PC-3 (cell line): Measurements from ENCODE around the gene USP22. TPM values are rescaled to one million over a fixed set of nuclear protein-coding genes. Genes with fewer than 3 reads are reported as not detected.

ENCODE experiments used
- ATAC-seq: fragments of 200-7000 bp; cut with Tn5 transposase; 2 replicates; pipeline ENCODE4 v1.9.1; 2020; ENCODE audit warnings: mild to moderate bottlenecking, moderate library complexity
- BruUV-seq: library from RNA; stranded (reverse); fragments of 400-500 nt; replicated peaks from 2 replicates; lab custom pipeline; 2021; lab: Mats Ljungman, UMichigan
- CTCF ChIA-PET: fragments of 300-600 bp; sonication (Branson Sonifier 250); formaldehyde crosslinking; loops from one replicate; lab custom pipeline; 2022; ENCODE audit warnings: antibody characterized with exemption; lab: Charles Lee
- POLR2A ChIA-PET: fragments of 300-600 bp; sonication (Branson Sonifier 250); formaldehyde crosslinking; loops from one replicate; lab custom pipeline; 2022; ENCODE audit warnings: antibody characterized with exemption; ENCODE audit not compliant: unreplicated experiment; lab: Charles Lee
- DNase-seq: peaks from one replicate; pipeline ENCODE4 v3.0.0-alpha.2; 2015
- H2AFZ ChIP-seq: fragments of 300-600 bp; sonication (generic); 2 replicates; pipeline ENCODE4 v1.6.0; 2016; ENCODE audit warnings: antibody characterized with exemption, low read length
- H3F3A ChIP-seq: fragments of 300-600 bp; sonication (generic); one replicate; pipeline ENCODE4 v1.6.0; 2017; ENCODE audit warnings: antibody characterized with exemption, low read length, control low read depth, mild to moderate bottlenecking; ENCODE audit not compliant: unreplicated experiment
- H3K27ac ChIP-seq: fragments of 300-600 bp; sonication (generic); 2 replicates; pipeline ENCODE4 v1.5.1; 2016; ENCODE audit warnings: mild to moderate bottlenecking, low read length
- H3K27me3 ChIP-seq: fragments of 300-600 bp; sonication (generic); 2 replicates; pipeline ENCODE4 v1.6.1; 2016; ENCODE audit warnings: low read length, mixed read lengths
- H3K36me3 ChIP-seq: fragments of 300-600 bp; sonication (generic); 2 replicates; pipeline ENCODE4 v1.6.1; 2016; ENCODE audit warnings: low read depth, mixed run types, low read length, mixed read lengths
- H3K4me1 ChIP-seq: fragments of 300-600 bp; sonication (generic); 2 replicates; pipeline ENCODE4 v1.5.1; 2016; ENCODE audit warnings: low read length; ENCODE audit not compliant: insufficient read depth
- H3K4me2 ChIP-seq: fragments of 300-600 bp; sonication (generic); 2 replicates; pipeline ENCODE4 v1.6.0; 2016; ENCODE audit warnings: low read length
- H3K4me3 ChIP-seq: fragments of 300-600 bp; sonication (generic); 2 replicates; pipeline ENCODE4 v1.5.1; 2016; ENCODE audit warnings: mild to moderate bottlenecking, low read length, mixed read lengths
- H3K79me2 ChIP-seq: fragments of 300-600 bp; sonication (generic); 2 replicates; pipeline ENCODE4 v1.6.1; 2017; ENCODE audit warnings: low read length, mixed read lengths
- H3K9ac ChIP-seq: fragments of 300-600 bp; sonication (generic); 2 replicates; pipeline ENCODE4 v1.6.0; 2016; ENCODE audit warnings: mild to moderate bottlenecking, low read length
- H3K9me2 ChIP-seq: fragments of 300-600 bp; sonication (generic); replicated peaks from 2 replicates; pipeline ENCODE4 v1.6.1; 2016; ENCODE audit warnings: mixed run types, low read length, mixed read lengths
- H3K9me3 ChIP-seq: fragments of 300-600 bp; sonication (generic); 2 replicates; pipeline ENCODE4 v1.6.1; 2016; ENCODE audit warnings: low read length, mixed read lengths
- H4K20me1 ChIP-seq: fragments of 300-600 bp; sonication (generic); 2 replicates; pipeline ENCODE4 v1.6.1; 2016; ENCODE audit warnings: low read length, mixed read lengths
- EZH2 ChIP-seq: fragments of 300-600 bp; sonication (generic); IDR thresholded peaks from one replicate; pipeline ENCODE4 v1.6.1; 2017; ENCODE audit warnings: antibody characterized with exemption, mild to moderate bottlenecking, low read length; ENCODE audit not compliant: unreplicated experiment
- EZH2phosphoT487 ChIP-seq: fragments of 300-600 bp; sonication (generic); IDR thresholded peaks from 2 replicates; pipeline ENCODE4 v1.6.1; 2018; ENCODE audit warnings: mild to moderate bottlenecking, antibody characterized with exemption, low read length, borderline replicate concordance
- intact Hi-C: fragments of 100-400 bp; cut with micrococcal nuclease; formaldehyde crosslinking; loops from 2 replicates; pipeline ENCODE4 v1.9.0; 2023
- total RNA-seq: library from RNA; depleted of rRNA; stranded (reverse); fragments of >200 nt; gene quantifications from 2 replicates; pipeline ENCODE4 v1.2.3, GENCODE V29; 2014
- TF ChIP-seq, protein P1 (sequence below): fragments of 300-600 bp; sonication (generic); conservative IDR thresholded peaks from 2 replicates; pipeline ENCODE4 v1.5.1; 2017; ENCODE audit warnings: antibody characterized with exemption, low read depth, mild to moderate bottlenecking, low read length

Gene USP22
- total RNA-seq, 1 experiment from 2014 or later = 188 TPM

DNA sequence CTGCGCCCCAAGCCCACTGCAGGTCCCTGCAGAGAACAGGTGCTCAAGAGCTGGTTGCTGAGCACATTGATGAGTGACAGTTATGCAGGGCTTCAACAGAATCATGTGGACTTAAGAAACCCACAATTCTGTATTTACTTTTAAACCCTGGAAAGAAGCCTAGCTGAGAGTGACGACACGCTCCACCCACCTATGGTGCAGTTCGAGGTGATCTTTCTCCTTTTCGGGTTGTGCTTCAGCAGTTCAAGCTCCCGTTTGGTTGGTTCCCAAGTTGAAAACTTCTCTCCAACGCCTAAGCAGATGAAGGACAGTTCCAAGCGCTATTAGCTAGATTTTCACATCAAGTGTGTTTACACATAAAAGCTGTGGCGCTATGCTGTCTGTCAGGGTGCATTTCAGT is 23.9 kb downstream of the USP22 start:
- Histone ChIP-seq H3K9me2 (no peaks in the 10 kb centered on the region), H3K36me3 (peaks cover 87% of the 10 kb centered on the region), H3K4me2 (no peak overlapping the region), H4K20me1 (peaks cover 89% of the 10 kb centered on the region), H3K27me3 (no peaks in the 10 kb centered on the region), H3K4me3 (no peak overlapping the region), H2AFZ (no peak overlapping the region), H3F3A (no peaks in the 10 kb centered on the region), H3K9me3 (no peaks in the 10 kb centered on the region), H3K27ac (no peak overlapping the region), H3K9ac (no peak overlapping the region), H3K79me2 (peaks cover 99% of the 10 kb centered on the region), H3K4me1 (no peaks in the 10 kb centered on the region)
- ChIA-PET POLR2A (no interaction called here), CTCF (no interaction called here)
- BruUV-seq = no TSS peak
- no peak for ATAC-seq
- no peak for DNase-seq
- TF ChIP-seq, protein P1, sequence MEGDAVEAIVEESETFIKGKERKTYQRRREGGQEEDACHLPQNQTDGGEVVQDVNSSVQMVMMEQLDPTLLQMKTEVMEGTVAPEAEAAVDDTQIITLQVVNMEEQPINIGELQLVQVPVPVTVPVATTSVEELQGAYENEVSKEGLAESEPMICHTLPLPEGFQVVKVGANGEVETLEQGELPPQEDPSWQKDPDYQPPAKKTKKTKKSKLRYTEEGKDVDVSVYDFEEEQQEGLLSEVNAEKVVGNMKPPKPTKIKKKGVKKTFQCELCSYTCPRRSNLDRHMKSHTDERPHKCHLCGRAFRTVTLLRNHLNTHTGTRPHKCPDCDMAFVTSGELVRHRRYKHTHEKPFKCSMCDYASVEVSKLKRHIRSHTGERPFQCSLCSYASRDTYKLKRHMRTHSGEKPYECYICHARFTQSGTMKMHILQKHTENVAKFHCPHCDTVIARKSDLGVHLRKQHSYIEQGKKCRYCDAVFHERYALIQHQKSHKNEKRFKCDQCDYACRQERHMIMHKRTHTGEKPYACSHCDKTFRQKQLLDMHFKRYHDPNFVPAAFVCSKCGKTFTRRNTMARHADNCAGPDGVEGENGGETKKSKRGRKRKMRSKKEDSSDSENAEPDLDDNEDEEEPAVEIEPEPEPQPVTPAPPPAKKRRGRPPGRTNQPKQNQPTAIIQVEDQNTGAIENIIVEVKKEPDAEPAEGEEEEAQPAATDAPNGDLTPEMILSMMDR = no peak
- no peak for TF ChIP-seq EZH2phosphoT487
- TF ChIP-seq EZH2 = no peak
- intact Hi-C loops = no loop called here

DNA sequence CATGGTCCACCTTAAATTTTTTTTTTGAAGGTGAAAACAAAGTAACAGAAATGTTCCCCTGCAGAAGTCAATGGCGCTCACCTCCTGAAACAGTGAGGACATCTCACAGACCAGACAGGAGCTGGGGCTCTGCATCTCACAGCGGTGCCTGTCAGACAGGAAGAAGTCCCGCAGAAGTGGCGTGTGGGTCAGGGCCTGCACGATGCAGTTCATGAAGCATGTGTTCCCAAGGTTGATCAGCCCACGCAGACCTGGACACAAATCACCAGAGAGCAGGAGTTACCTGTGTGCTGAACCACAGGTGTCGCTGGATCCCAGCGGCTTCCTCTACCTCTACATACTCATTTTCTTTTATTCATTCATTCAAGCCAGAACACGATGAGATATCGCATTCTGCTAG is 24.9 kb downstream of the USP22 start:
- no peak overlapping the region for H3K4me3 ChIP-seq

DNA sequence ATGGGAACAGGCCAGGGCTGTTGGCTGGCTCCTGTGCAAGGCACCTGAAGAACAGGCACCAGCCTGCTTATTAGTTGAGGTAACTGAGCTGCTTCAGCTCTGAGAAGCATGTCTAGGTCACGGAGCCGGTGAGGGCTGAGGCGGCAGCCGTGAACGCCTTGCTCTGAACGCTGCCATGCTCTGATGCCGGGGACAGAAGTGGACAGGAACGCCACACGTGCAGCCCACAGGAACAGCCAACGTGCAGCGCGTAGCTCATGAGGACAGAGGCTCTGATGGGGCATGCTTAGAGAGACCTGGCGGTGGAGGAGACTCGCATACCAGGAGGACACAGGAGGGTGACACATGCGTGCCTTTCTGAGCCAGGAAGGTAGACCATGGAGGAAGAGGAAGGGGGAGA is 25.6 kb downstream of the USP22 start:
- H3K4me2 ChIP-seq = no peak overlapping the region
- peaks cover 90% of the 10 kb centered on the region for H3K36me3 ChIP-seq
- no peak for TF ChIP-seq EZH2phosphoT487
- TF ChIP-seq EZH2 = no peak
- TF ChIP-seq, protein P1 = no peak
- no peak overlapping the region for H3K27ac ChIP-seq
- ChIA-PET POLR2A (no interaction called here), CTCF (no interaction called here)
- no peak overlapping the region for H3K9ac ChIP-seq
- no peaks in the 10 kb centered on the region for H3F3A ChIP-seq
- no peak overlapping the region for H3K4me3 ChIP-seq
- DNase-seq (no peak), ATAC-seq (no peak)
- peaks cover 96% of the 10 kb centered on the region for H3K79me2 ChIP-seq
- no peaks in the 10 kb centered on the region for H3K27me3 ChIP-seq
- H2AFZ ChIP-seq = no peak overlapping the region
- intact Hi-C loops = no loop called here
- peaks cover 87% of the 10 kb centered on the region for H4K20me1 ChIP-seq
- no TSS peak for BruUV-seq
- H3K4me1 ChIP-seq = no peaks in the 10 kb centered on the region
- H3K9me3 ChIP-seq = no peaks in the 10 kb centered on the region
- H3K9me2 ChIP-seq = no peaks in the 10 kb centered on the region

More for the DNA sequence above, 24.9 kb downstream of the USP22 start:
- TF ChIP-seq, protein P1 = no peak
- TF ChIP-seq EZH2phosphoT487 (no peak), EZH2 (no peak)
- DNase-seq (no peak), ATAC-seq (no peak)
- Histone ChIP-seq H3K4me1 (no peaks in the 10 kb centered on the region), H3K4me2 (no peak overlapping the region), H3K9me3 (no peaks in the 10 kb centered on the region), H3K9me2 (no peaks in the 10 kb centered on the region), H3K9ac (no peak overlapping the region), H3K79me2 (peaks cover 96% of the 10 kb centered on the region), H2AFZ (no peak overlapping the region), H3K27ac (no peak overlapping the region), H3K36me3 (peaks cover 87% of the 10 kb centered on the region), H4K20me1 (peaks cover 87% of the 10 kb centered on the region), H3K27me3 (no peaks in the 10 kb centered on the region), H3F3A (no peaks in the 10 kb centered on the region)
- POLR2A ChIA-PET = no interaction called here
- intact Hi-C loops = no loop called here
- CTCF ChIA-PET = no interaction called here
- BruUV-seq = no TSS peak
